SU-DHL-6 (cell line): Measurements from ENCODE around the gene DNASE2B.

Experiments
- EZH2phosphoT487 ChIP-seq: fragments of 200-600 bp; sonication (generic), shearing (Covaris generic); conservative IDR thresholded peaks from 2 replicates; pipeline ENCODE4 v1.6.1; 2018; ENCODE audit warnings: mild to moderate bottlenecking, antibody characterized with exemption, low read length, moderate library complexity, mixed read lengths
- TF ChIP-seq, protein P1 (sequence below): fragments of 200-600 bp; sonication (generic); IDR thresholded peaks from one replicate; pipeline ENCODE4 v1.5.1; 2017; ENCODE audit warnings: antibody characterized with exemption, mild to moderate bottlenecking, low read length, moderate library complexity; ENCODE audit not compliant: insufficient read depth, poor library complexity, severe bottlenecking

DNA sequence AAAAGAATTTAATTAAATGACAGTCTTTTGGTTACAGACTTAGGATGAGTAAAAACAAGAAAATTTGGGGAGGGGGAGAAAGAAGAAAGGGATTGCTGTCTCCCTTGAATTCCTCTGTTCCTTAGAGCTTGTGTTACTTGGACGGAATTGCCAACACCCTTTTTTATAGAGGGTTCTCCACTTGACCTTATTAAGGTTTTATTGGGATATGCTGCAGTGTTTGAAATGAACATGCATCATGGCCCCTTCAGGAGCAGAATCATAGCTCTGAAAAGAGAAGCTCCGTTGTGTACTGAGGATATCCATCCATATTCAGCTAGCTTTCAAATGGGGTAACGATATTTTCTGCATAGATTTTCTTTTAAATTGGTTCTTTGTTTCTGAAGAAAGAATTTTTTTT, 48.2 kb upstream of the DNASE2B start:
- TF ChIP-seq, protein P1, sequence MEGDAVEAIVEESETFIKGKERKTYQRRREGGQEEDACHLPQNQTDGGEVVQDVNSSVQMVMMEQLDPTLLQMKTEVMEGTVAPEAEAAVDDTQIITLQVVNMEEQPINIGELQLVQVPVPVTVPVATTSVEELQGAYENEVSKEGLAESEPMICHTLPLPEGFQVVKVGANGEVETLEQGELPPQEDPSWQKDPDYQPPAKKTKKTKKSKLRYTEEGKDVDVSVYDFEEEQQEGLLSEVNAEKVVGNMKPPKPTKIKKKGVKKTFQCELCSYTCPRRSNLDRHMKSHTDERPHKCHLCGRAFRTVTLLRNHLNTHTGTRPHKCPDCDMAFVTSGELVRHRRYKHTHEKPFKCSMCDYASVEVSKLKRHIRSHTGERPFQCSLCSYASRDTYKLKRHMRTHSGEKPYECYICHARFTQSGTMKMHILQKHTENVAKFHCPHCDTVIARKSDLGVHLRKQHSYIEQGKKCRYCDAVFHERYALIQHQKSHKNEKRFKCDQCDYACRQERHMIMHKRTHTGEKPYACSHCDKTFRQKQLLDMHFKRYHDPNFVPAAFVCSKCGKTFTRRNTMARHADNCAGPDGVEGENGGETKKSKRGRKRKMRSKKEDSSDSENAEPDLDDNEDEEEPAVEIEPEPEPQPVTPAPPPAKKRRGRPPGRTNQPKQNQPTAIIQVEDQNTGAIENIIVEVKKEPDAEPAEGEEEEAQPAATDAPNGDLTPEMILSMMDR = no peak
- no peak for TF ChIP-seq EZH2phosphoT487
